K562 (cell line): ENCODE measurements around the gene TFAP2B. TPM values are rescaled to one million over a fixed set of nuclear protein-coding genes. Genes with fewer than 3 reads are reported as not detected.
A peak's percentile ranks its signal among the peaks of the same experiment; 100 is the strongest.

Experiments
- CBFA2T3 ChIP-seq: fragments of 450-650 bp; IDR thresholded peaks from 2 replicates; pipeline ENCODE4 v1.6.1; 2017
- DNMT1 ChIP-seq: fragments of 450-650 bp; IDR thresholded peaks from 2 replicates; pipeline ENCODE4 v1.6.1; 2016; ENCODE audit warnings: antibody characterized with exemption, mild to moderate bottlenecking
- GTF2E2 ChIP-seq: fragments of 200-800 bp; sonication (Bioruptor generic); IDR thresholded peaks from 2 replicates; pipeline ENCODE4 v1.6.1; 2016; ENCODE audit warnings: missing genetic modification characterization, missing compliant biosample characterization
- HDAC2 ChIP-seq: fragments of 450-650 bp; IDR thresholded peaks from 2 replicates; pipeline ENCODE4 v1.6.1; 2016; ENCODE audit warnings: mild to moderate bottlenecking
- IFI16 ChIP-seq: fragments of 250-450 bp; sonication (Bioruptor Pico); IDR thresholded peaks from 2 replicates; pipeline ENCODE4 v2.1.2; 2022; ENCODE audit warnings: mild to moderate bottlenecking, inconsistent platforms
- MCM5 ChIP-seq: fragments of 450-650 bp; IDR thresholded peaks from 2 replicates; pipeline ENCODE4 v1.6.1; 2016; ENCODE audit warnings: low read depth
- RAD21 ChIP-seq, 2 experiments: fragments of 250-450 bp in 1 of 2; fragments of 450-650 bp in 1 of 2; sonication (Bioruptor Pico) in 1 of 2; formaldehyde crosslinking in 1 of 2; IDR thresholded peaks in 1 of 2; conservative IDR thresholded peaks in 1 of 2; 2 replicates each; pipeline versions ENCODE4 v1.4.0 to v1.8.0; 2020 to 2022; ENCODE audit warnings: mild to moderate bottlenecking in 2 of 2, moderate library complexity in 1 of 2
- SMARCE1 ChIP-seq: fragments of 450-650 bp; IDR thresholded peaks from 2 replicates; pipeline ENCODE4 v1.7.1; 2016; ENCODE audit warnings: mild to moderate bottlenecking
- XRCC3 ChIP-seq: fragments of 450-650 bp; IDR thresholded peaks from 2 replicates; pipeline ENCODE4 v1.6.1; 2017; ENCODE audit warnings: mild to moderate bottlenecking, moderate library complexity
- ZNF165 ChIP-seq: fragments of 250-450 bp; sonication (Bioruptor Pico); IDR thresholded peaks from 2 replicates; pipeline ENCODE4 v1.4.0; 2020; ENCODE audit warnings: borderline replicate concordance
- ZNF224 ChIP-seq: sonication (generic); formaldehyde crosslinking; IDR thresholded peaks from 2 replicates; pipeline ENCODE4 v1.8.0; 2022; ENCODE audit warnings: mild to moderate bottlenecking, missing genetic modification reagents
- ZNF24 ChIP-seq: fragments of 450-650 bp; IDR thresholded peaks from 2 replicates; pipeline ENCODE4 v1.6.1; 2016
- ZNF668 ChIP-seq: fragments of 250-450 bp; sonication (Bioruptor Pico); IDR thresholded peaks from 2 replicates; pipeline ENCODE4 v1.8.0; 2022; ENCODE audit warnings: mild to moderate bottlenecking, inconsistent platforms
- polyA plus RNA-seq, 8 experiments: library from polyadenylated mRNA; depleted of rRNA in 4 of 8; stranded (reverse) in 5 of 8; unstranded in 3 of 8; fragments of >200 nt; fragmentation: Nextera tagmentation in 2 of 8; fragmentation: Illumina TruSeq in 1 of 8; extraction: Ambion mirVana in 2 of 8; extraction: Trizol in 1 of 8; gene quantifications; 2 replicates each; pipeline versions ENCODE4 v1.2.1 to v1.2.3, GENCODE V29; 2011 to 2014; ENCODE audit warnings: inconsistent platforms in 1 of 8, missing spikeins in 1 of 8
- total RNA-seq, 7 experiments: library from RNA; depleted of rRNA in 6 of 7; stranded (reverse); fragments of >200 nt in 6 of 7; fragmentation: Illumina TruSeq in 2 of 7; extraction: Trizol in 2 of 7; gene quantifications; 2 replicates each; pipeline versions ENCODE4 v1.2.1 to v1.2.3, GENCODE V29; 2011 to 2021; ENCODE audit warnings: low replicate concordance in 1 of 7
- TF ChIP-seq, protein P1 (sequence below), 2 experiments: fragments of 450-650 bp; conservative IDR thresholded peaks; 2 replicates each; pipeline ENCODE4 v1.6.1; 2017; ENCODE audit warnings: mild to moderate bottlenecking in 2 of 2, moderate library complexity in 2 of 2
- TF ChIP-seq, protein P2 (sequence below): fragments of 250-450 bp; sonication (Bioruptor Pico); IDR thresholded peaks from 2 replicates; pipeline ENCODE4 v1.5.0; 2020; ENCODE audit warnings: mild to moderate bottlenecking, borderline replicate concordance
- TF ChIP-seq, protein P3 (sequence below), 2 experiments: fragments of 450-650 bp in 1 of 2; sonication (generic) in 1 of 2; formaldehyde crosslinking in 1 of 2; IDR thresholded peaks; 2 replicates each; pipeline versions ENCODE4 v1.7.1 to v1.9.0; 2016 to 2022; ENCODE audit warnings: inconsistent platforms in 1 of 2, mild to moderate bottlenecking in 1 of 2, missing genetic modification reagents in 1 of 2

The TFAP2B gene
- total and polyA plus RNA-seq, 9 of the 15 experiments (the other 6 are each of a cell fraction or from before 2014, with no cell fraction given), result not detected

DNA sequence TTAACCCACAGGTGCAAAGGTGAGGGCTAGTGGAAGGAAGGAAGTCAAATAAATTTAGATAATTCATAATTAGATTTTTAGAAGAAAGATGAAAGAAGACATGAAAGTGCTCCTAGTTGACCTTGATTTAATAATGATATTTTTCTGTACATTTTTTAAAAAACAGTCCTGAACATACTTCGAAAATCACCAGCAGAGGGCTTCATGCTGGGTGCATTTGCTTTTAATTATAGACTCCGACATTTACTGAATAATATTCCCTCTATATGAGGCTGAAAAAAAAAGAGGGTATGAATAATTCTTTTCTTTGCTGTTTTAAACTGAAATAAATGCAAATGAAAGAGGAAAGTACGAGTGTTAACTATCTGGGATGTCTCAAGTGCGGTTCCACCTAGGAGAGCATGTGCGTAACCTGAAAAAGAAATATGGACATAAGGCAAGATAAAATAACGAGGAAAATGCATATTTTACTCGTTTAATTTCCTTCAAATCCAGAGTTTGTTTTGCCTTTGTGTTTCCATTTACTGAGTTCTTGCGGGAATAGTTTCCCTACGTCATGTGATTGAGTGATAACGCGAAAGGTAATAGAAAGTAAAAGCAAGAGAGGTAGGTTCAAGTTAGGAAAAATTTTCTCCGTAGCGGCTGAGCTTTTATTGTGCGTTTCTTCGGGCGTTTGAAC is 3.1 kb upstream of the TFAP2B start (continued):
- TF ChIP-seq DNMT1 (no peak), MCM5 (no peak), CBFA2T3 (no peak), ZNF165 (CRISPR knock-in tag) (no peak), ZNF24 (no peak), ZNF668 (CRISPR knock-in tag) (no peak), HDAC2 (0 out of 2 replicates have a peak, but pooled peaks have one; percentile 19), SMARCE1 (0 out of 2 replicates have a peak, but pooled peaks have one; percentile 29), RAD21 (CRISPR knock-in tag; conservative IDR thresholded peaks at IDR 0.05 in 1 of 2, IDR thresholded peaks at IDR 0.05 in 1 of 2) (peak; percentile 61 to 68), GTF2E2 (0 out of 2 replicates have a peak, but pooled peaks have one; percentile 19), ZNF224 (CRISPR knock-in tag) (no peak), IFI16 (CRISPR knock-in tag) (no peak), XRCC3 (no peak)
- TF ChIP-seq, protein P1, sequence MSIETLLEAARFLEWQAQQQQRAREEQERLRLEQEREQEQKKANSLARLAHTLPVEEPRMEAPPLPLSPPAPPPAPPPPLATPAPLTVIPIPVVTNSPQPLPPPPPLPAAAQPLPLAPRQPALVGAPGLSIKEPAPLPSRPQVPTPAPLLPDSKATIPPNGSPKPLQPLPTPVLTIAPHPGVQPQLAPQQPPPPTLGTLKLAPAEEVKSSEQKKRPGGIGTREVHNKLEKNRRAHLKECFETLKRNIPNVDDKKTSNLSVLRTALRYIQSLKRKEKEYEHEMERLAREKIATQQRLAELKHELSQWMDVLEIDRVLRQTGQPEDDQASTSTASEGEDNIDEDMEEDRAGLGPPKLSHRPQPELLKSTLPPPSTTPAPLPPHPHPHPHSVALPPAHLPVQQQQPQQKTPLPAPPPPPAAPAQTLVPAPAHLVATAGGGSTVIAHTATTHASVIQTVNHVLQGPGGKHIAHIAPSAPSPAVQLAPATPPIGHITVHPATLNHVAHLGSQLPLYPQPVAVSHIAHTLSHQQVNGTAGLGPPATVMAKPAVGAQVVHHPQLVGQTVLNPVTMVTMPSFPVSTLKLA (conservative IDR thresholded peaks at IDR 0.05), result 0 out of 4 replicates have a peak, but pooled peaks of 1 of the 2 experiments have one; percentile 30
- TF ChIP-seq, protein P2, sequence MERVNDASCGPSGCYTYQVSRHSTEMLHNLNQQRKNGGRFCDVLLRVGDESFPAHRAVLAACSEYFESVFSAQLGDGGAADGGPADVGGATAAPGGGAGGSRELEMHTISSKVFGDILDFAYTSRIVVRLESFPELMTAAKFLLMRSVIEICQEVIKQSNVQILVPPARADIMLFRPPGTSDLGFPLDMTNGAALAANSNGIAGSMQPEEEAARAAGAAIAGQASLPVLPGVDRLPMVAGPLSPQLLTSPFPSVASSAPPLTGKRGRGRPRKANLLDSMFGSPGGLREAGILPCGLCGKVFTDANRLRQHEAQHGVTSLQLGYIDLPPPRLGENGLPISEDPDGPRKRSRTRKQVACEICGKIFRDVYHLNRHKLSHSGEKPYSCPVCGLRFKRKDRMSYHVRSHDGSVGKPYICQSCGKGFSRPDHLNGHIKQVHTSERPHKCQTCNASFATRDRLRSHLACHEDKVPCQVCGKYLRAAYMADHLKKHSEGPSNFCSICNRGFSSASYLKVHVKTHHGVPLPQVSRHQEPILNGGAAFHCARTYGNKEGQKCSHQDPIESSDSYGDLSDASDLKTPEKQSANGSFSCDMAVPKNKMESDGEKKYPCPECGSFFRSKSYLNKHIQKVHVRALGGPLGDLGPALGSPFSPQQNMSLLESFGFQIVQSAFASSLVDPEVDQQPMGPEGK (CRISPR knock-in tag), result no peak
- TF ChIP-seq, protein P3, sequence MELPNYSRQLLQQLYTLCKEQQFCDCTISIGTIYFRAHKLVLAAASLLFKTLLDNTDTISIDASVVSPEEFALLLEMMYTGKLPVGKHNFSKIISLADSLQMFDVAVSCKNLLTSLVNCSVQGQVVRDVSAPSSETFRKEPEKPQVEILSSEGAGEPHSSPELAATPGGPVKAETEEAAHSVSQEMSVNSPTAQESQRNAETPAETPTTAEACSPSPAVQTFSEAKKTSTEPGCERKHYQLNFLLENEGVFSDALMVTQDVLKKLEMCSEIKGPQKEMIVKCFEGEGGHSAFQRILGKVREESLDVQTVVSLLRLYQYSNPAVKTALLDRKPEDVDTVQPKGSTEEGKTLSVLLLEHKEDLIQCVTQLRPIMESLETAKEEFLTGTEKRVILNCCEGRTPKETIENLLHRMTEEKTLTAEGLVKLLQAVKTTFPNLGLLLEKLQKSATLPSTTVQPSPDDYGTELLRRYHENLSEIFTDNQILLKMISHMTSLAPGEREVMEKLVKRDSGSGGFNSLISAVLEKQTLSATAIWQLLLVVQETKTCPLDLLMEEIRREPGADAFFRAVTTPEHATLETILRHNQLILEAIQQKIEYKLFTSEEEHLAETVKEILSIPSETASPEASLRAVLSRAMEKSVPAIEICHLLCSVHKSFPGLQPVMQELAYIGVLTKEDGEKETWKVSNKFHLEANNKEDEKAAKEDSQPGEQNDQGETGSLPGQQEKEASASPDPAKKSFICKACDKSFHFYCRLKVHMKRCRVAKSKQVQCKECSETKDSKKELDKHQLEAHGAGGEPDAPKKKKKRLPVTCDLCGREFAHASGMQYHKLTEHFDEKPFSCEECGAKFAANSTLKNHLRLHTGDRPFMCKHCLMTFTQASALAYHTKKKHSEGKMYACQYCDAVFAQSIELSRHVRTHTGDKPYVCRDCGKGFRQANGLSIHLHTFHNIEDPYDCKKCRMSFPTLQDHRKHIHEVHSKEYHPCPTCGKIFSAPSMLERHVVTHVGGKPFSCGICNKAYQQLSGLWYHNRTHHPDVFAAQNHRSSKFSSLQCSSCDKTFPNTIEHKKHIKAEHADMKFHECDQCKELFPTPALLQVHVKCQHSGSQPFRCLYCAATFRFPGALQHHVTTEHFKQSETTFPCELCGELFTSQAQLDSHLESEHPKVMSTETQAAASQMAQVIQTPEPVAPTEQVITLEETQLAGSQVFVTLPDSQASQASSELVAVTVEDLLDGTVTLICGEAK (IDR thresholded peaks at IDR 0.05), result 0 out of 2 replicates have a peak, but pooled peaks have one; percentile 15
- TF ChIP-seq, protein P3 (CRISPR knock-in tag; IDR thresholded peaks at IDR 0.05), result no peak
